SJSA1 (cell line): ENCODE measurements around the gene MITF. TPM values are rescaled to one million over a fixed set of nuclear protein-coding genes. Genes with fewer than 3 reads are reported as not detected.

Experiments
- DNase-seq, 2 experiments: peaks; one replicate each; pipeline ENCODE4 v3.0.0-alpha.2; 2015 to 2020; ENCODE audit warnings: low spot score in 2 of 2, low read depth in 1 of 2
- H3K27ac ChIP-seq: fragments of 250-450 bp; sonication (Bioruptor Pico); 2 replicates; pipeline ENCODE4 v1.5.1; 2020; ENCODE audit warnings: mild to moderate bottlenecking, moderate library complexity
- H3K27me3 ChIP-seq: fragments of 250-450 bp; sonication (Bioruptor Pico); replicated peaks from 2 replicates; pipeline ENCODE4 v1.5.1; 2020; ENCODE audit warnings: mild to moderate bottlenecking, moderate library complexity
- H3K36me3 ChIP-seq: fragments of 250-450 bp; sonication (Bioruptor Pico); 2 replicates; pipeline ENCODE4 v1.5.1; 2020; ENCODE audit warnings: mild to moderate bottlenecking
- H3K4me1 ChIP-seq: fragments of 250-450 bp; sonication (Bioruptor Pico); replicated peaks from 2 replicates; pipeline ENCODE4 v1.6.1; 2021; ENCODE audit warnings: mild to moderate bottlenecking
- H3K4me3 ChIP-seq: fragments of 250-450 bp; sonication (Bioruptor Pico); 2 replicates; pipeline ENCODE4 v1.5.1; 2020; ENCODE audit warnings: mild to moderate bottlenecking
- H3K9me3 ChIP-seq: fragments of 250-450 bp; sonication (Bioruptor Pico); replicated peaks from 2 replicates; pipeline ENCODE4 v1.5.1; 2020; ENCODE audit warnings: mild to moderate bottlenecking
- total RNA-seq: library from RNA; depleted of rRNA; stranded (reverse); fragments of >200 nt; shearing (Covaris generic); gene quantifications from 2 replicates; pipeline ENCODE4 v1.2.3, GENCODE V29; 2014

Gene MITF
- total RNA-seq, 1 experiment from 2014 or later: 16.5 TPM

GRCh38 chr3:69856965-69857705, 117.9 kb downstream of the MITF start:
- no peak for DNase-seq
- Histone ChIP-seq H3K27me3 (no peaks in the 10 kb centered on the region), H3K27ac (no peak overlapping the region), H3K4me3 (no peak overlapping the region), H3K4me1 (peaks cover 9% of the 10 kb centered on the region), H3K36me3 (no peaks in the 10 kb centered on the region), H3K9me3 (no peaks in the 10 kb centered on the region)

- no peak overlapping the region for H3K27ac ChIP-seq
- DNase-seq: no peak
Measured at GRCh38 chr3:69861556-69861955, 122.3 kb downstream of the MITF start.

GRCh38 chr3:69864141-69864540, 124.9 kb downstream of the MITF start:
- peak overlapping the region; percentile 85 for H3K27ac ChIP-seq
- H3K9me3 ChIP-seq: no peaks in the 10 kb centered on the region
- H3K4me3 ChIP-seq: no peak overlapping the region
- no peaks in the 10 kb centered on the region for H3K27me3 ChIP-seq
- no peaks in the 10 kb centered on the region for H3K36me3 ChIP-seq
- peaks cover 44% of the 10 kb centered on the region for H3K4me1 ChIP-seq
- DNase-seq: no peak

More at GRCh38 chr3:69861556-69861955, 122.3 kb downstream of the MITF start:
- H3K4me3 ChIP-seq: no peak overlapping the region
- no peaks in the 10 kb centered on the region for H3K9me3 ChIP-seq
- no peaks in the 10 kb centered on the region for H3K36me3 ChIP-seq
- H3K4me1 ChIP-seq: peaks cover 25% of the 10 kb centered on the region
- no peaks in the 10 kb centered on the region for H3K27me3 ChIP-seq

GRCh38 chr3:69864766-69865165, 125.5 kb downstream of the MITF start:
- no peaks in the 10 kb centered on the region for H3K36me3 ChIP-seq
- H3K4me3 ChIP-seq: no peak overlapping the region
- peaks cover 50% of the 10 kb centered on the region for H3K4me1 ChIP-seq
- H3K27me3 ChIP-seq: no peaks in the 10 kb centered on the region
- DNase-seq: peak in 1 of 2 experiments; percentile 63
- H3K9me3 ChIP-seq: no peaks in the 10 kb centered on the region
- H3K27ac ChIP-seq: peak overlapping the region; percentile 85

GRCh38 chr3:69865925-69866679, 126.8 kb downstream of the MITF start:
- Histone ChIP-seq H3K4me1 (peaks cover 52% of the 10 kb centered on the region), H3K9me3 (no peaks in the 10 kb centered on the region), H3K27ac (peak overlapping the region; percentile 85), H3K4me3 (peak overlapping the region; percentile 32), H3K36me3 (no peaks in the 10 kb centered on the region), H3K27me3 (no peaks in the 10 kb centered on the region)
- DNase-seq: peak in 1 of 2 experiments; percentile 54

- Histone ChIP-seq H3K9me3 (no peaks in the 10 kb centered on the region), H3K27ac (peak overlapping the region; percentile 85), H3K4me3 (peak overlapping the region; percentile 32), H3K4me1 (peaks cover 52% of the 10 kb centered on the region), H3K36me3 (no peaks in the 10 kb centered on the region), H3K27me3 (no peaks in the 10 kb centered on the region)
- peak in 1 of 2 experiments; percentile 40 for DNase-seq
Measured at GRCh38 chr3:69866988-69867720, 127.9 kb downstream of the MITF start.

- H3K9me3 ChIP-seq: no peaks in the 10 kb centered on the region
- peak overlapping the region; percentile 85 for H3K27ac ChIP-seq
- no peak for DNase-seq
- H3K27me3 ChIP-seq: no peaks in the 10 kb centered on the region
- H3K4me3 ChIP-seq: no peak overlapping the region
- no peaks in the 10 kb centered on the region for H3K36me3 ChIP-seq
- peaks cover 52% of the 10 kb centered on the region for H3K4me1 ChIP-seq
Measured at GRCh38 chr3:69867941-69868505, 128.8 kb downstream of the MITF start.

GRCh38 chr3:69868841-69869420, 129.7 kb downstream of the MITF start:
- Histone ChIP-seq H3K4me1 (peaks cover 49% of the 10 kb centered on the region), H3K4me3 (no peak overlapping the region), H3K9me3 (no peaks in the 10 kb centered on the region), H3K27ac (no peak overlapping the region), H3K36me3 (no peaks in the 10 kb centered on the region), H3K27me3 (no peaks in the 10 kb centered on the region)
- DNase-seq: peak in 1 of 2 experiments; percentile 40

GRCh38 chr3:69869643-69870042, 130.4 kb downstream of the MITF start:
- Histone ChIP-seq H3K27ac (no peak overlapping the region), H3K4me1 (peaks cover 42% of the 10 kb centered on the region), H3K36me3 (no peaks in the 10 kb centered on the region), H3K9me3 (no peaks in the 10 kb centered on the region), H3K27me3 (no peaks in the 10 kb centered on the region), H3K4me3 (no peak overlapping the region)
- no peak for DNase-seq

GRCh38 chr3:69871251-69871650, 132.0 kb downstream of the MITF start:
- H3K4me3 ChIP-seq: no peak overlapping the region
- H3K9me3 ChIP-seq: no peaks in the 10 kb centered on the region
- no peak overlapping the region for H3K27ac ChIP-seq
- H3K36me3 ChIP-seq: no peaks in the 10 kb centered on the region
- no peaks in the 10 kb centered on the region for H3K27me3 ChIP-seq
- H3K4me1 ChIP-seq: peaks cover 27% of the 10 kb centered on the region
- no peak for DNase-seq

GRCh38 chr3:69871868-69872267, 132.6 kb downstream of the MITF start:
- no peaks in the 10 kb centered on the region for H3K9me3 ChIP-seq
- H3K27ac ChIP-seq: no peak overlapping the region
- no peak overlapping the region for H3K4me3 ChIP-seq
- H3K36me3 ChIP-seq: no peaks in the 10 kb centered on the region
- no peaks in the 10 kb centered on the region for H3K27me3 ChIP-seq
- H3K4me1 ChIP-seq: peaks cover 26% of the 10 kb centered on the region
- DNase-seq: no peak

- H3K27ac ChIP-seq: no peak overlapping the region
- peaks cover 20% of the 10 kb centered on the region for H3K4me1 ChIP-seq
- no peak for DNase-seq
- no peak overlapping the region for H3K4me3 ChIP-seq
- no peaks in the 10 kb centered on the region for H3K27me3 ChIP-seq
- no peaks in the 10 kb centered on the region for H3K36me3 ChIP-seq
- no peaks in the 10 kb centered on the region for H3K9me3 ChIP-seq
Measured at GRCh38 chr3:69872783-69873378, 133.6 kb downstream of the MITF start.

- Histone ChIP-seq H3K27me3 (no peaks in the 10 kb centered on the region), H3K9me3 (no peaks in the 10 kb centered on the region), H3K4me1 (no peaks in the 10 kb centered on the region), H3K27ac (no peak overlapping the region), H3K4me3 (no peak overlapping the region), H3K36me3 (peaks cover 5% of the 10 kb centered on the region; the same call in 1 of the 2 replicates)
- no peak for DNase-seq
Measured at GRCh38 chr3:69876073-69876472, 136.8 kb downstream of the MITF start.
